Neutrophil (primary cell): ENCODE data around the gene COL10A1.

ENCODE experiments used
- H3K27ac ChIP-seq: fragments of 200-600 bp; sonication (generic); 2 replicates; pipeline ENCODE4 v1.5.1; 2016; ENCODE audit warnings: mild to moderate bottlenecking, moderate library complexity
- H3K27me3 ChIP-seq: fragments of 200-600 bp; sonication (generic); 2 replicates; pipeline ENCODE4 v1.6.0; 2016; ENCODE audit warnings: mild to moderate bottlenecking
- H3K36me3 ChIP-seq: fragments of 200-600 bp; sonication (generic); 2 replicates; pipeline ENCODE4 v1.5.1; 2017
- H3K4me1 ChIP-seq, 2 experiments: fragments of 200-600 bp in 1 of 2; sonication (generic) in 1 of 2; 1 replicate in 1 of 2; 2 replicates in 1 of 2; pipeline versions ENCODE4 v1.5.1 to v1.6.1; 2013 to 2016; ENCODE audit warnings: low read depth in 1 of 2, low read length in 1 of 2, mild to moderate bottlenecking in 1 of 2, moderate library complexity in 1 of 2; ENCODE audit not compliant: control insufficient read depth in 1 of 2, insufficient read depth in 1 of 2
- H3K4me3 ChIP-seq, 2 experiments: fragments of 200-600 bp in 1 of 2; sonication (generic) in 1 of 2; 1 replicate in 1 of 2; 2 replicates in 1 of 2; pipeline ENCODE4 v1.5.1; 2013 to 2016; ENCODE audit warnings: low read depth in 1 of 2, low read length in 1 of 2, mild to moderate bottlenecking in 1 of 2, moderate library complexity in 1 of 2
- H3K9me3 ChIP-seq: fragments of 200-600 bp; sonication (generic); 2 replicates; pipeline ENCODE4 v1.5.1; 2016
- CTCF ChIP-seq: fragments of 200-600 bp; sonication (generic); IDR thresholded peaks from 2 replicates; pipeline ENCODE4 v1.5.1; 2016; ENCODE audit warnings: antibody characterized with exemption

The COL10A1 gene

GRCh38 chr6:116084284-116084683 is 41.6 kb downstream of the COL10A1 start:
- no peak for TF ChIP-seq CTCF

GRCh38 chr6:116083052-116083451 is 42.9 kb downstream of the COL10A1 start:
- Histone ChIP-seq H3K36me3 (no peaks in the 10 kb centered on the region), H3K4me3 (no peak overlapping the region), H3K27ac (no peak overlapping the region), H3K4me1 (no peaks in the 10 kb centered on the region), H3K9me3 (no peaks in the 10 kb centered on the region), H3K27me3 (peaks cover 17% of the 10 kb centered on the region)
- no peak for TF ChIP-seq CTCF

More at GRCh38 chr6:116084284-116084683, 41.6 kb downstream of the COL10A1 start:
- H3K27ac ChIP-seq = no peak overlapping the region
- peaks cover 17% of the 10 kb centered on the region for H3K27me3 ChIP-seq
- no peaks in the 10 kb centered on the region for H3K36me3 ChIP-seq
- H3K9me3 ChIP-seq = no peaks in the 10 kb centered on the region
- no peaks in the 10 kb centered on the region for H3K4me1 ChIP-seq
- H3K4me3 ChIP-seq = no peak overlapping the region

GRCh38 chr6:116078945-116079344 is 47.0 kb downstream of the COL10A1 start:
- Histone ChIP-seq H3K36me3 (no peaks in the 10 kb centered on the region), H3K27me3 (peaks cover 13% of the 10 kb centered on the region), H3K27ac (no peak overlapping the region), H3K4me3 (no peak overlapping the region), H3K9me3 (no peaks in the 10 kb centered on the region), H3K4me1 (no peaks in the 10 kb centered on the region)
- no peak for TF ChIP-seq CTCF

GRCh38 chr6:116078522-116078921 is 47.4 kb downstream of the COL10A1 start:
- Histone ChIP-seq H3K27ac (no peak overlapping the region), H3K27me3 (peaks cover 17% of the 10 kb centered on the region), H3K9me3 (no peaks in the 10 kb centered on the region), H3K4me1 (no peaks in the 10 kb centered on the region), H3K36me3 (no peaks in the 10 kb centered on the region), H3K4me3 (no peak overlapping the region)
- no peak for TF ChIP-seq CTCF

- H3K36me3 ChIP-seq = no peaks in the 10 kb centered on the region
- H3K4me3 ChIP-seq = no peak overlapping the region
- peaks cover 10% of the 10 kb centered on the region for H3K27me3 ChIP-seq
- H3K9me3 ChIP-seq = no peaks in the 10 kb centered on the region
- TF ChIP-seq CTCF = no peak
- H3K4me1 ChIP-seq = no peaks in the 10 kb centered on the region
- H3K27ac ChIP-seq = no peak overlapping the region
These were observed 51.1 kb downstream of the COL10A1 start for GRCh38 chr6:116074732-116075390.
